Endothelial cell of umbilical vein (primary cell): ENCODE data around the gene SLC24A3. TPM values are rescaled to one million over a fixed set of nuclear protein-coding genes. Genes with fewer than 3 reads are reported as not detected.
"Not testable (repeated sequence)": the region's sequence is repeated elsewhere in the genome, so short reads cannot be mapped to it uniquely, and the experiment has no call there.

Experiments
- BruUV-seq: library from RNA; stranded (reverse); fragments of 400-500 nt; replicated peaks from 2 replicates; lab custom pipeline; 2021; lab: Mats Ljungman, UMichigan
- CTCF ChIA-PET: fragments of 300-600, 350-600 bp; sonication (Branson Sonifier 250); formaldehyde crosslinking; loops from one replicate; lab custom pipeline; 2021; ENCODE audit warnings: antibody characterized with exemption, inconsistent platforms; lab: Charles Lee
- POLR2A ChIA-PET: fragments of 300-600, 350-600 bp; sonication (Branson Sonifier 250); formaldehyde crosslinking; loops from one replicate; lab custom pipeline; 2021; ENCODE audit warnings: antibody characterized with exemption, inconsistent platforms; lab: Charles Lee
- DNase-seq: peaks from one replicate; pipeline ENCODE4 v3.0.0-alpha.2; 2011; ENCODE audit warnings: low read depth, low spot score
- FAIRE-seq: peaks from 2 replicates; lab custom pipeline; 2011; peaks lifted over from hg19 to GRCh38; lab: Jason Lieb, UNC
- H2AFZ ChIP-seq: 2 replicates; pipeline ENCODE4 v1.6.0; 2012; ENCODE audit warnings: low read depth, low read length, control low read depth, inconsistent platforms
- H3K27ac ChIP-seq: 2 replicates; pipeline ENCODE4 v1.5.1; 2011; ENCODE audit warnings: low read depth, mild to moderate bottlenecking, control low read depth, low read length, moderate library complexity; ENCODE audit not compliant: insufficient read depth
- H3K27me3 ChIP-seq, 2 experiments: 2 replicates each; pipeline versions ENCODE4 v1.6.0 to v1.6.1; 2011; ENCODE audit warnings: low read length in 2 of 2, mixed read lengths in 1 of 2; ENCODE audit not compliant: control insufficient read depth in 2 of 2, insufficient read depth in 2 of 2
- H3K36me3 ChIP-seq, 2 experiments: 2 replicates in 1 of 2; 3 replicates in 1 of 2; pipeline ENCODE4 v1.5.1; 2011; ENCODE audit warnings: low read length in 2 of 2, mild to moderate bottlenecking in 1 of 2, moderate library complexity in 1 of 2; ENCODE audit not compliant: control insufficient read depth in 2 of 2, insufficient read depth in 2 of 2; ENCODE audit errors: extremely low read depth in 1 of 2
- H3K4me1 ChIP-seq: 3 replicates; pipeline ENCODE4 v1.5.1; 2011; ENCODE audit warnings: mild to moderate bottlenecking, low read length; ENCODE audit not compliant: control insufficient read depth, insufficient read depth; ENCODE audit errors: extremely low read depth
- H3K4me2 ChIP-seq: 2 replicates; pipeline ENCODE4 v1.6.1; 2011; ENCODE audit warnings: low read length, control low read depth, mixed read lengths; ENCODE audit not compliant: insufficient read depth
- H3K4me3 ChIP-seq, 3 experiments: fragments of 200-600 bp in 1 of 3; sonication (generic), shearing (Covaris generic) in 1 of 3; replicated peaks in 1 of 3; 2 replicates each; pipeline ENCODE4 v1.5.1; 2011 to 2016; ENCODE audit warnings: control low read depth in 3 of 3, low read length in 3 of 3, mild to moderate bottlenecking in 2 of 3, inconsistent platforms in 1 of 3, low read depth in 1 of 3, moderate library complexity in 1 of 3; ENCODE audit not compliant: insufficient read depth in 1 of 3
- H3K79me2 ChIP-seq: 2 replicates; pipeline ENCODE4 v1.6.0; 2012; ENCODE audit warnings: low read length, inconsistent platforms; ENCODE audit not compliant: control insufficient read depth, insufficient read depth
- H3K9ac ChIP-seq: replicated peaks from 2 replicates; pipeline ENCODE3; 2011; ENCODE audit warnings: low read length, control low read depth; ENCODE audit not compliant: insufficient read depth; ENCODE audit errors: extremely low read depth
- H3K9me1 ChIP-seq: replicated peaks from 3 replicates; pipeline ENCODE4 v1.6.0; 2011; ENCODE audit warnings: mild to moderate bottlenecking, low read length; ENCODE audit not compliant: control insufficient read depth, insufficient read depth; ENCODE audit errors: extremely low read depth
- H3K9me3 ChIP-seq: replicated peaks from 2 replicates; pipeline ENCODE4 v1.5.1; 2012; ENCODE audit warnings: low read length, inconsistent platforms; ENCODE audit not compliant: control insufficient read depth, insufficient read depth
- H4K20me1 ChIP-seq: replicated peaks from 2 replicates; pipeline ENCODE3; 2011; ENCODE audit warnings: mild to moderate bottlenecking, low read length; ENCODE audit not compliant: control insufficient read depth, insufficient read depth; ENCODE audit errors: extremely low read depth
- CTCF ChIP-seq, 2 donors: IDR thresholded peaks; 1 replicate in 1 of 2; 2 replicates in 1 of 2; pipeline ENCODE4 v1.5.1; 2011; ENCODE audit warnings: low read length in 2 of 2, mild to moderate bottlenecking in 2 of 2, moderate library complexity in 2 of 2, control low read depth in 1 of 2, inconsistent platforms in 1 of 2, low read depth in 1 of 2; ENCODE audit not compliant: insufficient read depth in 1 of 2; ENCODE audit errors: extremely low read depth in 1 of 2
- EZH2 ChIP-seq: IDR thresholded peaks from 2 replicates; pipeline ENCODE4 v1.6.1; 2012; ENCODE audit warnings: borderline replicate concordance, low read depth, mild to moderate bottlenecking, moderate library complexity, low read length, inconsistent platforms; ENCODE audit not compliant: severe bottlenecking
- FOS ChIP-seq: IDR thresholded peaks from 2 replicates; pipeline ENCODE4 v1.6.1; 2011; ENCODE audit warnings: mild to moderate bottlenecking, low read length, moderate library complexity, borderline replicate concordance; ENCODE audit not compliant: insufficient read depth
- GATA2 ChIP-seq: IDR thresholded peaks from 2 replicates; pipeline ENCODE4 v1.7.0; 2011; ENCODE audit warnings: low read depth, mild to moderate bottlenecking, moderate library complexity, mixed read lengths, low read length; ENCODE audit not compliant: insufficient read length, insufficient read depth
- JUN ChIP-seq: IDR thresholded peaks from 2 replicates; pipeline ENCODE4 v1.6.1; 2011; ENCODE audit warnings: borderline replicate concordance, low read depth; ENCODE audit not compliant: insufficient read length, insufficient read depth
- MAX ChIP-seq: IDR thresholded peaks from 2 replicates; pipeline ENCODE4 v1.6.1; 2011; ENCODE audit not compliant: insufficient read depth, insufficient read length
- MYC ChIP-seq: IDR thresholded peaks from one replicate; pipeline ENCODE4 v1.6.1; 2011; ENCODE audit warnings: mild to moderate bottlenecking, low read depth, low read length
- POLR2A ChIP-seq: IDR thresholded peaks from 2 replicates; pipeline ENCODE4 v1.6.1; 2012; ENCODE audit warnings: low read depth, mild to moderate bottlenecking, control low read depth, low read length
- POLR2AphosphoS5 ChIP-seq: IDR thresholded peaks from 2 replicates; pipeline ENCODE4 v1.6.1; 2012; ENCODE audit warnings: low read depth, mild to moderate bottlenecking, control low read depth, low read length, moderate library complexity; ENCODE audit not compliant: insufficient read depth
- dilution Hi-C: fragments of 300-500 bp; cut with MboI; formaldehyde crosslinking; loops from one replicate; pipeline ENCODE4 v1.15.0; 2019; ENCODE audit warnings: low sequenced_read_pairs; ENCODE audit not compliant: extremely low pct_ligation_motif_present
- intact Hi-C: fragments of 100-400 bp; cut with micrococcal nuclease; formaldehyde crosslinking; loops from one replicate; pipeline ENCODE4 v1.10.0; 2022
- polyA plus RNA-seq, 4 experiments: library from polyadenylated mRNA; depleted of rRNA in 3 of 4; stranded (reverse) in 3 of 4; unstranded in 1 of 4; fragments of >200 nt; gene quantifications; 2 replicates each; pipeline versions ENCODE4 v1.2.1 to v1.2.3, GENCODE V29; 2011 to 2012; ENCODE audit warnings: missing spikeins in 1 of 4
- total RNA-seq: library from RNA; stranded (reverse); gene quantifications from 2 replicates; pipeline ENCODE4 v1.2.3, GENCODE V29; 2021

The SLC24A3 gene
- total and polyA plus RNA-seq, 2 donors (not counting 3 experiments of a cell fraction or from before 2014, with no cell fraction given), result not detected

- Histone ChIP-seq H3K9ac (no peak overlapping the region), H3K9me3 (no peaks in the 10 kb centered on the region), H3K27ac (no peak overlapping the region), H3K9me1 (no peaks in the 10 kb centered on the region), H4K20me1 (no peaks in the 10 kb centered on the region), H3K4me1 (no peaks in the 10 kb centered on the region), H3K4me2 (no peak overlapping the region), H3K79me2 (no peaks in the 10 kb centered on the region), H3K4me3 (no peak overlapping the region), H2AFZ (no peak overlapping the region), H3K27me3 (peaks cover 13 to 21% of the 10 kb centered on the region in 2 experiments), H3K36me3 (no peaks in the 10 kb centered on the region)
- POLR2A ChIA-PET, result no interaction called here
- dilution Hi-C loops, result no loop called here
- intact Hi-C loops, result no loop called here
- TF ChIP-seq FOS, result no peak
- no peak for TF ChIP-seq POLR2A
- no peak for TF ChIP-seq MYC
- TF ChIP-seq JUN, result no peak
- no peak for TF ChIP-seq POLR2AphosphoS5
- TF ChIP-seq CTCF (IDR thresholded peaks at IDR 0.05; ENCODE audit: extremely low read depth in 1 of 2, insufficient read depth in 1 of 2, low read depth in 1 of 2, low read length in 2 of 2), result no peak
- TF ChIP-seq EZH2, result no peak
- TF ChIP-seq MAX, result no peak
- no peak for TF ChIP-seq GATA2
- DNase-seq (no peak), FAIRE-seq (no peak)
- no TSS peak for BruUV-seq
- CTCF ChIA-PET, result interaction anchor here (1.5 to 1.6 kb wide), 2 partner anchors 8 to 58 kb away, joined by 5 to 6 read pairs; no protein-coding TSS in a partner anchor
Measured at GRCh38 chr20:19750907-19751636, 538.6 kb downstream of the SLC24A3 start.

DNA sequence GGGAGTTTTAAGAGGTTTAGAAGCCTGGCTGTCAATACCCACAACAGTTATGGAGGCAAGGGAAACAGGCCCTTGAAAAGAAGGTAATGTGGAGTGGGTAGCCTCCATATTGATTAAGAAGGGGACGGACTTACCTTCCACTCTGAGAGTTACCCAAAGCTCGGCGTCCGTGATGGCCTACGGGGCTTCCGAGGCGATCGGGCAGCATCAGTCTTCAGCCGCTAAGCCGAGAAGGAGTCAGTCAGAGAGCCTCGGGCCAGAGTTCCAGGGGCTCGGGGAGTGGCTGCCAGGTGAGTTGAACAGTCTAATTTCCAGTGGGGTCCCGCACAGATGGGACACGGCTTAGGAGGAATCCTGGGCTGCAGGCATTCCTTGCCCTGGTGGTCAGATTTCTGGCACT lies 541.8 kb downstream of the SLC24A3 start:
- H4K20me1 ChIP-seq, H2AFZ ChIP-seq, H3K36me3 ChIP-seq, H3K9ac ChIP-seq, BruUV-seq, DNase-seq, H3K27ac ChIP-seq, dilution Hi-C loops, intact Hi-C loops, H3K9me1 ChIP-seq, H3K4me2 ChIP-seq, POLR2A ChIA-PET, H3K79me2 ChIP-seq, H3K4me3 ChIP-seq, CTCF ChIA-PET, H3K9me3 ChIP-seq, FAIRE-seq: not testable (repeated sequence)
- Histone ChIP-seq H3K27me3 (peaks cover 4 to 17% of the 10 kb centered on the region in 2 experiments), H3K4me1 (peaks cover 18% of the 10 kb centered on the region)
